Fibroblast of villous mesenchyme (primary cell): ENCODE measurements around the gene GALNT8. TPM values are rescaled to one million over a fixed set of nuclear protein-coding genes. Genes with fewer than 3 reads are reported as not detected.

Source experiments
- DNase-seq: peaks from one replicate; pipeline ENCODE4 v3.0.0-alpha.2; 2010; ENCODE audit warnings: low read depth
- H3K4me3 ChIP-seq: 2 replicates; pipeline ENCODE4 v1.5.1; 2011; ENCODE audit warnings: low read depth, mild to moderate bottlenecking, low read length
- total RNA-seq: library from RNA; depleted of rRNA; stranded (reverse); fragments of >200 nt; gene quantifications from 2 replicates; pipeline ENCODE4 v1.2.3, GENCODE V29; 2012
- TF ChIP-seq, protein P1 (sequence below): IDR thresholded peaks from 2 replicates; pipeline ENCODE4 v1.5.1; 2012; ENCODE audit warnings: low read depth, mild to moderate bottlenecking, low read length; ENCODE audit not compliant: insufficient read depth

The GALNT8 gene
- total RNA-seq, 1 donor: under 0.01 TPM

- no peak overlapping the region for H3K4me3 ChIP-seq
- TF ChIP-seq, protein P1, sequence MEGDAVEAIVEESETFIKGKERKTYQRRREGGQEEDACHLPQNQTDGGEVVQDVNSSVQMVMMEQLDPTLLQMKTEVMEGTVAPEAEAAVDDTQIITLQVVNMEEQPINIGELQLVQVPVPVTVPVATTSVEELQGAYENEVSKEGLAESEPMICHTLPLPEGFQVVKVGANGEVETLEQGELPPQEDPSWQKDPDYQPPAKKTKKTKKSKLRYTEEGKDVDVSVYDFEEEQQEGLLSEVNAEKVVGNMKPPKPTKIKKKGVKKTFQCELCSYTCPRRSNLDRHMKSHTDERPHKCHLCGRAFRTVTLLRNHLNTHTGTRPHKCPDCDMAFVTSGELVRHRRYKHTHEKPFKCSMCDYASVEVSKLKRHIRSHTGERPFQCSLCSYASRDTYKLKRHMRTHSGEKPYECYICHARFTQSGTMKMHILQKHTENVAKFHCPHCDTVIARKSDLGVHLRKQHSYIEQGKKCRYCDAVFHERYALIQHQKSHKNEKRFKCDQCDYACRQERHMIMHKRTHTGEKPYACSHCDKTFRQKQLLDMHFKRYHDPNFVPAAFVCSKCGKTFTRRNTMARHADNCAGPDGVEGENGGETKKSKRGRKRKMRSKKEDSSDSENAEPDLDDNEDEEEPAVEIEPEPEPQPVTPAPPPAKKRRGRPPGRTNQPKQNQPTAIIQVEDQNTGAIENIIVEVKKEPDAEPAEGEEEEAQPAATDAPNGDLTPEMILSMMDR: no peak
- no peak for DNase-seq
Observed at GRCh38 chr12:4775936-4776335, 55.7 kb downstream of the GALNT8 start.

DNA sequence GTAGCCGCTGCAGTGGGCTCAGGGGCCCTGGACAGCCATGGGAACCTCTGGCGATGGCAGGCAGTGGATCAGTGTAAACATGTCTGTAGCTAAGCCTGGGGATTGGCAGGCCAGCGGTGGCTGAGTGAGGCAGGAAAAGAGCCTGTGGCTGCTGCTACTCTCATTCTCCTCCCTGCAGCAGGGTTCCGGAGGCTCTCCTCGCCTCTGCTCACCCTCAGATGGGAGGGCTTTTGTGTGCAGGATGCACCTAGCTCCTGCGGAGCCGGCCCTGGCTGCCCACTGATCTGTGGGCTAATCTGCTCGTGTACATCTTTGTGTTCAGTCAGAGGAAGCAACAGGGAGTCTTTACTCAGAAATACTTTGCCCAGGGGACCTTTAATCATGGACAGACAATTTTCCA, 59.5 kb downstream of the GALNT8 start:
- no peak for DNase-seq
- TF ChIP-seq, protein P1: no peak
- no peak overlapping the region for H3K4me3 ChIP-seq

- no peak for DNase-seq
- H3K4me3 ChIP-seq: no peak overlapping the region
- TF ChIP-seq, protein P1: no peak
Observed at GRCh38 chr12:4780641-4781611, 60.7 kb downstream of the GALNT8 start.

- TF ChIP-seq, protein P1: no peak
- no peak for DNase-seq
- no peak overlapping the region for H3K4me3 ChIP-seq
Observed at GRCh38 chr12:4784404-4785054, 64.3 kb downstream of the GALNT8 start.

GRCh38 chr12:4786795-4787194, 66.6 kb downstream of the GALNT8 start:
- no peak for DNase-seq
- H3K4me3 ChIP-seq: no peak overlapping the region
- TF ChIP-seq, protein P1: no peak

DNA sequence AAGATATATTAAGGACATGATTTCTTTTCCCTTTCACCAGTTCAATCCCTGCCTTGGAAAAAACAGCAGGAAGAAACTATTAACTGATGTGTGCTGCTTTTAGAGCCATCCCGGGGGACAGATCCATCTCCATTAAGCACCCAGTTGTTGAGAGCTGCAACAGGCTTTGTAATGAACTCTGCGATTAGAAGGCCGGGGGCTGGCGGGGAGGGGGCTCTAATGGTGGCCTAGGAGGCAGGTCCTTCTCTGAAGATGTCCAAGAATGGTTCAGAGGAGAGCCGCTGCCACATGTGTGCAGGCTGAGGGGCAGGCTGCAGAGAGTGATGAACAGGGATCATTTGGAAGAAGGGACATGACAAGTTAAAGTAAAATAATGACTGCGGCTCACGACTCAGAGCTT, 67.8 kb downstream of the GALNT8 start:
- H3K4me3 ChIP-seq: no peak overlapping the region
- TF ChIP-seq, protein P1: no peak
- DNase-seq: no peak
